Adipose tissue (tissue), 3 donors: Measurements from ENCODE around the gene MPZ. TPM values are rescaled to one million over a fixed set of nuclear protein-coding genes. Genes with fewer than 3 reads are reported as not detected.
"Not testable (repeated sequence)": the region's sequence is repeated elsewhere in the genome, so short reads cannot be mapped to it uniquely, and the experiment has no call there.

Experiments used
- H3K27ac ChIP-seq: one replicate; pipeline ENCODE4 v1.5.1; 2013; ENCODE audit warnings: low read depth, low read length
- WGBS, 3 donors: extraction: QIAGEN DNeasy Blood & Tissue Kit; methylation state at CpG; one replicate each; pipeline ENCODE4 v1.1.7; 2013; 5-methylcytosine and 5-hydroxymethylcytosine counted together
- polyA plus RNA-seq, 3 donors: library from polyadenylated mRNA; stranded (reverse); fragments of 200-250 nt; gene quantifications; one replicate each; pipeline ENCODE4 v1.2.3, GENCODE V29; 2013
- donor health status: healthy with polysubstance abuse.
- donor health status: Bipolar disorder and iron deficiency.
- donor health status: healthy.

MPZ gene
- polyA plus RNA-seq, result 1 to 10 TPM; 1.2 to 3.5 (median 2.6) TPM

DNA sequence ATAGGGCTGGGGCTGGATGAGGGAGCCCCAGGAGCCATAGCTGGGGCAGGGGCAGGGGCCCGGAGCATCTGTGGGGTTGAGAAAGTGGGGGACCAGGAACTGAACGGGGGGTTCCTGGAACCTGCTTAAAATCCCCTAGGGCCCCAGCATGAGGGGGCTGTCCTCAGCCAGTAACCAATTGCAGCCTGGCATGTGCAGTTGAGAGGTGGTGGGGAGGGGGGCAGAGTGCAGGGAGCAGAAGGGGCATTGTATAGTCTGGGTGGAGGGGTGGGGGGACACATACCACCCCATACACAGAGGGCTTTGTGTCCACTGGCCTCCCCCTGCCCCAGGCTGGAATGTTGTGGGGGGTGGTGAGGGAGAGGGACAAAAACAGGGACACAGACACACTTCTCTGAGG is at the start of gene MPZ:
Gene MPZ (minus strand): TSS at position 101 of the 400 bp plus-strand sequence. CDS start 63 bp downstream, at position 38.
- 31 to 68% (median 62%) methylated on average over 2 of the region's 2 CpGs for WGBS, 3 donors
- H3K27ac ChIP-seq, result no peak within 1 kb of the TSS

DNA sequence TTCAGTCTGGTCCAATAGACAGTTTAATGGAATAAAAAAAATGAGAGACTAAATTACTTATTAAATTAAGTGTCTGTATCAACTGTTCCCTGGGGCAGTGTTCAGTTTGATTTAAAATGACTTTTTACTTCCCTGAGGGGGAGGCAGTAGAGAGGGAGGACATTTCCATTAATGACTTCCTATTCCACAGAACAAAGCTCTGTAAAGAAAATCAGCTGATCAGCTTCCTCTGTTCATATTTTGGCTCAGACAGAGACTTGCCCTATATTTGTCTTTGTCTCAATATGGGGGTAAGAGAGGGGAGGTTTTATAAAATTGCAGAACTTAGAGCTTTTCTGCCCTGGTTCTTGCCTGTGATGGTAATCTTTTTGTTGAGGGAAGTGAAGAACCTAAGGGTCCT is 49.5 kb upstream of the MPZ start:
- H3K27ac ChIP-seq, result no peak overlapping the region

DNA sequence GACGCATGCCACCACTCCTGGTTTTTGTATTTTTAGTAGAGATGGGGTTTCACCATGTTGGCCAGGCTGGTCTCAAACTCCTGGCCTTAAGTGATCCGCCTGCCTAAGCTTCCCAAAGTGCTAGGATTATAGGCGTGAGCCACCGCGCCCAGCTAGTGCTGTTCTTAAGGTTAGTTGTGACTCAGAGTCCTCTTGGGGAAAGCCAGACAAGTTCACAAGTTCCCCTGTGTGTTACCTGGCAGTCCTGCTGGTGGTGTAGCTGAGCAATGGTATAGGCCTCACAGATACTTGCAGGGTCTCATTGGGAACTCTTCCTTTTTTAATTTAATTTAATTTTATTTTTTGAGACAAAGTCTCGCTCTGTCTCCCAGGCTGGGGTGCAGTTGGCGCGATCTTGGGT is 47.3 kb upstream of the MPZ start:
- WGBS, 3 donors, result 97 to 98% (median 97%) methylated on average over 8 of the region's 8 CpGs
- no peak overlapping the region for H3K27ac ChIP-seq

DNA sequence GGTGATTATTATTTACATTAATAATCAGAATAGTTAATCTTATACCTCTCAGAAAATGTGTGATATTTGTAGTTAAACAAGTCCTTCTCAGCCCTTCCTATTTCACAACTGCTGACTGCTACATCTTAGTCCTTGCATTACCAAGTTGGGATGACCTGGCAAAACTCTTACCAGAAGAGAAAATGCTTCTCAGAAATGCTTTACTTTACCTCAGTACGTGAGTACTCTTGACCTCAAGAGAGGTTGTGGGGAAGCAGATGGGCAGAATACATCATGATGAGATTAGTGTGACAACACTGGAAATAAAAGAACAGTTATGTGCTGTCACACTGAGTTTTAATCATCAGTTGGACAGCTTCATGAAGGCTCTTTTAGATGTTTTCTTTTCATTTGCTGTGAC is 41.7 kb upstream of the MPZ start:
- no peak overlapping the region for H3K27ac ChIP-seq
- 44 to 76% (median 54%) methylated on average over 1 of the region's 1 CpG for WGBS, 3 donors

DNA sequence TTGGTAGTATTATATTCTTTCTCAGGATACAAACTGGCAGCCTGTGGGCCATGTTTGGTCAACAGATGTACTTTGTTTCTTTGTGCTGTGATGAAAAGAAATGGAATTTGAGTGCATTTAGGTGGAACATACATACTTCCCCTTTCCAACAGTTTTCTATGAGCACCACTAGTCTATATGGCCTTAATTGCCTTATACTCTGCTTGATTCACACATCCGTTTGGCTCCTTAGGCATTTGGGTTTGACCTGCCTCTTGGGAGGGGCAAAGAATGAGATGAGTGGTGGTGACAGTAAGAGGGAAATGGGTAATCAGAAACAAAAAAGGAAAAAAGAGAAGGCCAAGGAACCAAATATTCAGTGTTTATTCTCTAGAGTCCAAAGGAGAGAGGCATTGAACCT is 40.9 kb upstream of the MPZ start:
- peak overlapping the region; percentile 54 for H3K27ac ChIP-seq
- WGBS, 3 donors, result 74 to 91% (median 80%) methylated on average over 1 of the region's 1 CpG

DNA sequence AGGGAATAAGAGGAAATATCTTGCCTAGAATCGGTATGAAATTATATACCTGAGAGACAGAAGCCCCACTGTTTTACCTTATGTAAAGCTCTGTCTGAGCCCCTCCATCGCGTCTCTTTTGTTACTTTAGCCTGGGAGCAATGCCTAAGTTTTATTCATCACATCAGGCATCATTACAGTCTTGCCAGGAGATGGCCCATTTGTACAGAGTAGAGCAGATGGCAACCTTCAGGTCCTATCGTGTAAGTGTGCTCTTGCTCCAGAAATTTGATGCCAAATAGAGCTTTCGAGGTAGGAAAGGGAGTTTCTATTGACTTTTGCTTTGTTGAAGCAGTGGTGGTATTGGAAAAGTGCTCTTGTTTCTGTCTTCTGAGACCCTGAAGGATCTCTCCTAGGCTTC is 33.1 kb upstream of the MPZ start:
- H3K27ac ChIP-seq, result no peak overlapping the region
- 93 to 97% (median 94%) methylated on average over 5 of the region's 5 CpGs for WGBS, 3 donors

DNA sequence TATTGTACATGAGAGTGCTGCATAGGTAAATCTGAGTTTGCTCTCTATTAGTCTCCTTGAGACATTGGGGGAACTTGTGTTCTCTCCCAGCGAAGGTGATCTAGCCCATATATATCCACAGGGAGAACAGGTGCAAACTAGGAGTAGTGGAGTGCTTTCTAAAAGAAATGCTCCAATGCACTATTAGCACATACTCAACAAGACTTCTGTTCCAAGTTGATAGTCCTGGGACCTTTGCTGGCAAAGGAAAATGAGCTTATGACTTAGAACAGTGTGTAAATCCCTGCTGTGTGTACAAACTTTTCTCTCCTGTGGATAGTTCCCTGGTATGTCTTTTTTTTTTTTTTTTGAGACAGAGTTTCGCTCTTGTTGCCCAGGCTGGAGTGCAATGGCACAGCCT is 32.4 kb upstream of the MPZ start:
- 92 to 94% (median 93%) methylated on average over 2 of the region's 2 CpGs for WGBS, 3 donors

DNA sequence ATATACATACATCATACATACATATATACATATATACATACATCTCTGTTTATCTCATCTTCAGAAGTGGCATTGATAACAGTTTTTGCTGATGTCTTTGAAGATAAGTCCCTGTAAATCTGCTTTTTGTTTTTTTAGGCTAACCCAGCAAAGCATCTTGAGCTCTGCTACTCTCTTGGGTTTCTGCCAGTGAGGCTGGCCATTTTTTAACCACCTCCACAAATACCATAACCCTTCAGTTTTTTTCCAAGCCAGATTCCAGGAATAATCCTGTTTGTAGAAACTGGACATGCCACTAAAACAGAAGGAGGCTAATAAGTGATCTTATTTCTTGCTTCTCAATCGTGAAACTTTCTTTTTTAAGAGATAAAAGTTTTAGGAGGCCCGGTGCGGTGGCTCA is 26.0 kb upstream of the MPZ start:
- WGBS, 3 donors, result 84 to 87% (median 85%) methylated on average over 3 of the region's 3 CpGs
- no peak overlapping the region for H3K27ac ChIP-seq

More for the DNA sequence above, 32.4 kb upstream of the MPZ start:
- H3K27ac ChIP-seq, result no peak overlapping the region

DNA sequence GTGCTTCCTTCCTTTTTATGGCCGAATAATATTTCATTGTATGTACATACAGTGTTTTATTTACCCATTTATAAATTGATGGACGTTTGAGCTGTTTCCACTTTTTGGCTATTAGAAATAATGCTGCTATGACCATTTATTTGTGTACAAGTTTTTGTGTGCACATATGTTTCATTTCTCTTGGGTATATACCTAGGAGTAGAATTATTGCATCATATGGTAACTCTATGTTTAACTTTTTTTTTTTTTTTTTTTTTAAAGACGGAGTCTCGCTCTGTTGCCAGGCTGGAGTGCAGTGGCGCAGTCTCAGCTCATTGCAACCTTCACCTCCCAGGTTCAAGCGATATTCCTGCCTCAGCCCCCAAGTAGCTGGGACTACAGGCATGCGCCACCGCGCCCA is 23.4 kb upstream of the MPZ start:
- WGBS, 3 donors, result 93 to 96% (median 96%) methylated on average over 9 of the region's 9 CpGs
- H3K27ac ChIP-seq, result no peak overlapping the region

DNA sequence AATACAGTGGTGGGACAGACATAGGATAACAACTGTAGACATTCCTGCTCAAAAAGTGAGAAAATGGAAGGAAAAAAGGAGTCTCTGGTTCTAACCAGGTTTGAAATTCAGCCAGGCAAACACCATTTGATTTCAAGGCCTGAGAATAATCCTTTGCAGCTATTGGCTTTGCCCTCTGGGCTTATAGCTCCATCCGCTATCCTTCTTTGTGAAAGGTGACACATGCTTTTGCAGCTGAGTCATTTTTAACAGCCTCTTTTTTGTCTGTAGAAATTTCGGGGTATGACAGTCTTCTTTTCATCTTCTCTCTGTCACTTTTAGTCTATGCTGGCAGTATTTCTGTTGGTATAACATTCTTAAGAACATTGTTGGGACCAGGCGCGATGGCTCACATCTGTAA is 20.6 kb upstream of the MPZ start:
- WGBS, 3 donors, result 93 to 97% (median 94%) methylated on average over 4 of the region's 4 CpGs
- H3K27ac ChIP-seq, result no peak overlapping the region

DNA sequence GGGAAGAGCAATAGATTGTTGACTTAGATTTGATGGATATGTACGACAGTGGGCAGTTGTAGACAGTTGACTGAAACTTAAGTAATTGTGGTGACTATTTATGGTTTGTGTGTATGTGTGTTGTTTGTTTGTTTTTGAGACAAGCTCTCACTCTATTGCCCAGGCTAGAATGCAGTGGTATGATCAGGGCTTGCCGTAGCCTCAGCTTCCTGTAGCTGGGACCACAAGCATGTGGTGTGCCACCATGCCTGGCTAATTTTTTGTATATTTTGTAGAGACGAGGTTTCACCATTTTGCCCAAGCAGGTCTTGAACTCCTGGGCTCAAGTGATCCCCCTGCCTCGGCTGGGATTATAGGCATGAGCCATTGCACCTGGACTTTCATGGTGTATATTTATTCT is 14.3 kb upstream of the MPZ start:
- WGBS, 3 donors, result 68 to 83% (median 82%) methylated on average over 4 of the region's 4 CpGs
- H3K27ac ChIP-seq, result no peak overlapping the region

DNA sequence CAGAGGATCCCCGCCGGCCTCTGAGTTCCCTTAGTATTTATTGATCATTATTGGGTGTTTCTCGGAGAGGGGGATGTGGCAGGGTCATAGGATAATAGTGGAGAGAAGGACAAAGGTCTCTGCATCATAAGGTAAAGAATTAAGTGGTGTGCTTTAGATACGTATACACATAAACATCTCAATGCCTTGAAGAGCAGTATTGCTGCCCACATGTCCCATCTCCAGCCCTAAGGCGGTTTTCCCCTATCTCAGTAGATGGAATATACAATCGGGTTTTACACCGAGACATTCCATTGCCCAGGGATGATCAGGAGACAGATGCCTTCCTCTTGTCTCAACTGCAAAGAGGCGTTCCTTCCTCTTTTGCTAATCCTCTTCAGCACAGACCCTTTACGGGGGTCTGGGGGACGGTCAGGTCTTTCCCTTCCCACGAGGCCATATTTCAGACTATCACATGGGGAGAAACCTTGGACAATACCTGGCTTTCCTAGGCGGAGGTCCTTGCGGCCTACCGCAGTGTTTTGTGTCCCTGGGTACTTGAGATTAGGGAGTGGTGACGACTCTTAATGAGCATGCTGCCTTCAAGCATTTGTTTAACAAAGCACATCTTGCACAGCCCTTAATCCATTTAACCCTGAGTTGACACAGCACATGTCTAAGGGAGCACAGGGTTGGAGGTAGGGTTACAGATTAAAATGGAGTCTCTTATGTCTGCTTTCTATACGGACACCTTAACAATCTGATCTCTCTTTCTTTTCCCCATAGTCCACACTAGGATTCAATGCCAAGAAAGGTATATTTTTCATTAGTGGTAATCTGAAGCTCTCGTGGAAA is 6.3 kb upstream of the MPZ start:
- not testable (repeated sequence) for H3K27ac ChIP-seq
- WGBS, 3 donors, result 70 to 75% (median 74%) methylated on average over 17 of the region's 17 CpGs

DNA sequence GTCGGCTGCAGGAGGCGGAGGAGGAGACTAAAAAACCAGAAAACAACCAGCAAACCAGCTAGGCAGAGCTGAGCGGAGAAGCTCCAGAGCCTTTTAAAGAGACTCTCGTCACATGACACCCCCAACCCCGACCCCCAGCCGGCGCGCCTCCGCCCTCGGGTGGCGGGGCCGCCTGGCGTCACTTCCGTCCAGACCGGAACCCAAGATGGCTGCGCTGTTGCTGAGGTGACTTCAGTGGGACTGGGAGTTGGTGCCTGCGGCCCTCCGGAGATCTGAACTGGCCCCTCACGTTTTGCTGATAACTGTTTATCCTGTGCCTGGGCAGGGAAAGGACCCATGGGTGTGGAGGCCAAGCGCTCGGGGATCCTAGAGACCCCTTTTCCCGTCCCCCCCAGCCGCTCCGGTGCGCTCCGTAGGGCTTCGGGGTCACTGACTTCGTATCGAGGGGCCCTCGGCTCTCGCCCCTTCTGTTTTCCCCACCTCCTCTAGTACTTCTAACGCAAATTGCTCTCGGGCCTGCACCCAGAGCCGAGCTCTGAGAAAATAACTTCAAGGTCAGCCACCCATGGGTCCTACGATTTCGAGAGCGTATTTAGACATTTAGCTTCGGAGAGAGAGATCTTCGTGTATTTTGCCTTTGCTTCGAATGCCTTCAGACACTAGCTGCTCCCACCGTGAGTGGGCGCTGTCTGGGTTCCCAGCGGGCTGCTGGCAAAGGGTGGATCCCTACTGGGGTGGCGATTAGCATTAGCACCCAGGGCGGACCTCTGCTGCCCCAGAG is 4.6 kb upstream of the MPZ start, which contains the start of gene SDHC:
Gene SDHC (plus strand): TSS at position 181 of the 781 bp plus-strand sequence. CDS start 25 bp downstream, at position 206.
- H3K27ac ChIP-seq, result peak within 1 kb of the TSS; percentile 68

DNA sequence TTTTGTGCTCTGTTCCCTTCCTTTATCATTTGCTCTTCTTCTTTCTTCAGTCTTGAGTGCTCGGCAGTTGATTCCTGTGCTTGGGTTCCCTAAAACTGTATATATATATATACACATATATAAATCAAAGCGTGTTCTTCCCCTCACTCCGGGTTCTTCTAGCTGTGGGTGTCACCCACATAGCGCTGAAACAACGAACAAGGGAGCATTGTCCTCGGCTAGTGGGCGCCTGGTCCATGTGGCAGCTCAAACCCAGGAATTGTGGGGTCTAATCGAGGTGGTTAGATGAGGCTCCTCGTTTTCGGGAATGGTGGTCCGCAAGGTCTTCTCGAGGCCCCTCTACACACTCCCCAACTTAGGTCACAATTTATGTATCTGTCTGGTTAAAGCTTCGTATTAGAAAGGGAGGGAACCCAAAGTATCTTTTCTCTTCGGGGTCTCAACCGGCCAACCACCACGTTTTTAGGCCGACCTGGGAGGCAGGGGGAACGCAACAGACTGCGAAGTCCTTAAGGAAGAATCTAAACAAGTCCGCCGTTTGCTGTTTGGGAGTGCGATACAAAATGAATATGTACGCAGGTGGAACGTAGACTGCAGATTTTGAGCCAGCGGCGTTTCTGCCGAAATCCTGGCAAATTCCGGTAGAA is 3.9 kb upstream of the MPZ start:
- H3K27ac ChIP-seq, result no peak overlapping the region
- WGBS, 3 donors, result 28 to 34% (median 29%) methylated on average over 28 of the region's 28 CpGs

More for the DNA sequence above, 4.6 kb upstream of the MPZ start, which contains the start of gene SDHC:
- WGBS, 3 donors, result 0 to 1% (median 1%) methylated on average over 36 to 45 of the region's 45 CpGs

DNA sequence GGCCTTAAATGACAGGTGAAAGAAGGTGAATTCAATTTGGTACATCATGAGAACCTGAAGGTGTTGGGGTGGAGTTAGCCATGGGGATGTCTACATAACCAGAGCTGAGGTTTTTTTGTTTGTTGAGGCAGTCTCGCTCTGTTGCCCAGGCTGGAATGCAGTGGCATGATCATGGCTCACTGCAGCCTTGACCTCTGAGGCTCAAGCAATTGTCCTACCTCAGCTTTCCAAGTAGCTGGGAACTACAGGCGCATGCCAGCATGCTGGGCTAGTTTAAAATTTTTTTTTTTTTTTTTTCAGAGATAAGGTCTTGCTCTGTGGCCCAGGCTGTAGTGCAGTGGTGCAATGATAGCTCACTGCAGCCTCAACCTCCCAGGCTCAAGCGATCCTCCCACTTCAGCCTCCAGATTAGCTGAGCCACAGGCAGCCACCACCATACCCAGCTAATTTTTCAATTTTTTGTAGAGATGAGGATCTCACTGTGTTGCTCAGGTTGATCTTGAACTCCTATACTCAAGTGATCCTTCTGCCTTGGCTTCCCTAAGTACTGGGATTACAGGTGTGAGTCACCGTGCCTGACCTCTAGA is 1.9 kb upstream of the MPZ start:
- no peak overlapping the region for H3K27ac ChIP-seq
- 90 to 93% (median 92%) methylated on average over 4 of the region's 4 CpGs for WGBS, 3 donors

DNA sequence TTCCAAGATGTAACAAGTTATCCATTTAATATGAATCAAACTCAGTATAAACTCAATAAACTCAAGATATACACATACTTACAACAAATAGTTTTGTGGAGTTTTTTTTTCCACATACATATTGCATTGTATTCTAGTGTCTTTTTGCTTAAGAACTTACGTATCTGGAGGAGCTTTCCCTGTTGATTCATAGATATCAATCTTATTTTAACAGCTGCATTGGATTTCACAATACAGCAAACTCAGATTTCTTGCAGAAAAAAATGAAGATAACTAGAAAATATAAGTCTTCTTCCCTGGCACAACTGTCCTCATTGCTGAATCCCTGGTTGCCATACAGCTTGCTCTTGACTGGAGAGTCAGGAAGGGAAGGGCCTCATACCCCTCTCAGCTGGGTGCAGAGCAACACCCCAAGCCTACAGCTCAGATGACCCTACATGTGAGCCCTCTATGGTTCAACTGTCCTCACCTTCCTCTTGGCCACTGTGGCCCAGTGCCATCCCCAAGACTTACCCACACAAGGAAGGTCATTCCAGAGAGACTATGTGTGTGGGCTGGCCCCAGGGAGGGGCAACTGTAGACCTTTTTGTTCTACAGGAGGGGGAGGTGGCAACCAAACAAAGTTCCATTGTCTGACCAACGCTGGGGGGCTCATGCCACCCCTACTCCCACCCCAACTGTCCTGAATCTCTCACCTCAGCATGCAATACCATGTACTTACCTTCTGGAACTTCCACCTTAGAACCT is 1.7 kb downstream of the MPZ start:
- no peak overlapping the region for H3K27ac ChIP-seq
- 50 to 64% (median 58%) methylated on average over 2 of the region's 2 CpGs for WGBS, 3 donors

DNA sequence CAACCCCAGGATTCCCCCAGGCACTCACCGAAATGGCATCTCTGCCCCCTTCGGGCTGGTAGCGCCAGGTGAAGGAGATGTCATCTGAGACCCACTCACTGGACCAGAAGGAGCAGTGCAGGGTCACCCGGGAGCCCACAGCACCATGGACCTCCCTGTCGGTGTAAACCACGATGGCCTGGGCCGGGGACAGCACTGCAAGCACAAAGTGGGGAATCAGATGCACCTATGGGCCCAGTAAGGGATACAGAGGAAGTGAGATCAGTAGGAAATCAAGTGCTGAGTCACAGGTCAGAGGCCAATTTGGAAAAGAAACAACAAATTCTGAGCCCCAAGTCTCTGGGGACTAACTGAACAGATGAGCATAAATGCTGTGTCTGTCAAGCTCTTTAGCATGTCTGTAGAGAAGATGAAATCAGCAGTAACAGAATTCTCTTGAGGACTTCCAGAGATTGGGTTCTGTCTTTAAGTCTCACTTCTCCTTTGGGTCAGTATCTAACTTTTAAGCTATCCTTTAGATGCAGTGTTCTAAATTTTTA is 2.5 kb downstream of the MPZ start:
- WGBS, 3 donors, result 77 to 84% (median 81%) methylated on average over 7 of the region's 7 CpGs
- no peak overlapping the region for H3K27ac ChIP-seq
